ENCODE results near the gene SPI1.

Gene SPI1

DNA sequence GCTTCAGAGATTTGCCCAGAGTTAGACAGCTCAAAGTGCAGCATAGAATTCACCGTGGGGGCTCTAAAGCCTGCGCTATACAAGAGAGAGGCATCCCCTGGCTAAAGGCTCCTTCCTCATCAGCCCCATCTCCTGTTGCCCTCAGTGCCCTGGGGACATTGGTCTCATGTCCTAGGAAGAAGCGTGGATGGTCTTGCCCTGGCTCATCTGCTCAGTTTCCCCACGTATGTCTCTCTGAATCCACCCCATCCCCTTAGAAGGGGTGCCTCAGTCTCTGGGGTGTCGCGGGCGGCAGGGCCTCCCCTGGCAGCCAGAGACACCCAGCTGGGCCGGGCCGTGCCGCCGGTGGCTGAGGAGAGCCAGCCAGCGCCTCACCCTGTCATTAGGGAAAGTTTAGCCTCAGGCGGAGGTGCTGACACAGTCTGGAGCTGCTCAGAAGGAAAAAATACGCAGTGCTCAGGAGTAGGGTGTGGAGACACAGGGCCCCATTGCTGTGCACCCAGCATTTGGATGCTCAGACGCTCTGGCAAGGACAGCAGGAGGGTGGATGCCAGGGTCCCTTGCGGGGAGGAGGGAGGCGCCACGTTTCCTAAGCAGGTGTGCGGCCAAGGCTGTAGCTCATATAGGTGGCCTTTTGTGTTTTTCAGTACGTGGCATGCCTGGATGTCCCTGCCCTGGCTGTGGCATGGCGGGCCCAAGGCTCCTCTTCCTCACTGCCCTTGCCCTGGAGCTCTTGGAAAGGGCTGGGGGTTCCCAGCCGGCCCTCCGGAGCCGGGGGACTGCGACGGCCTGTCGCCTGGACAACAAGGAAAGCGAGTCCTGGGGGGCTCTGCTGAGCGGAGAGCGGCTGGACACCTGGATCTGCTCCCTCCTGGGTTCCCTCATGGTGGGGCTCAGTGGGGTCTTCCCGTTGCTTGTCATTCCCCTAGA lies 31.4 kb upstream of the SPI1 start:
- TF ChIP-seq, protein P1, sequence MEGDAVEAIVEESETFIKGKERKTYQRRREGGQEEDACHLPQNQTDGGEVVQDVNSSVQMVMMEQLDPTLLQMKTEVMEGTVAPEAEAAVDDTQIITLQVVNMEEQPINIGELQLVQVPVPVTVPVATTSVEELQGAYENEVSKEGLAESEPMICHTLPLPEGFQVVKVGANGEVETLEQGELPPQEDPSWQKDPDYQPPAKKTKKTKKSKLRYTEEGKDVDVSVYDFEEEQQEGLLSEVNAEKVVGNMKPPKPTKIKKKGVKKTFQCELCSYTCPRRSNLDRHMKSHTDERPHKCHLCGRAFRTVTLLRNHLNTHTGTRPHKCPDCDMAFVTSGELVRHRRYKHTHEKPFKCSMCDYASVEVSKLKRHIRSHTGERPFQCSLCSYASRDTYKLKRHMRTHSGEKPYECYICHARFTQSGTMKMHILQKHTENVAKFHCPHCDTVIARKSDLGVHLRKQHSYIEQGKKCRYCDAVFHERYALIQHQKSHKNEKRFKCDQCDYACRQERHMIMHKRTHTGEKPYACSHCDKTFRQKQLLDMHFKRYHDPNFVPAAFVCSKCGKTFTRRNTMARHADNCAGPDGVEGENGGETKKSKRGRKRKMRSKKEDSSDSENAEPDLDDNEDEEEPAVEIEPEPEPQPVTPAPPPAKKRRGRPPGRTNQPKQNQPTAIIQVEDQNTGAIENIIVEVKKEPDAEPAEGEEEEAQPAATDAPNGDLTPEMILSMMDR (conservative IDR thresholded peaks at IDR 0.05), result no peak
- no peak overlapping the region; the same call in 1 of the 2 replicates for H3K27ac ChIP-seq

DNA sequence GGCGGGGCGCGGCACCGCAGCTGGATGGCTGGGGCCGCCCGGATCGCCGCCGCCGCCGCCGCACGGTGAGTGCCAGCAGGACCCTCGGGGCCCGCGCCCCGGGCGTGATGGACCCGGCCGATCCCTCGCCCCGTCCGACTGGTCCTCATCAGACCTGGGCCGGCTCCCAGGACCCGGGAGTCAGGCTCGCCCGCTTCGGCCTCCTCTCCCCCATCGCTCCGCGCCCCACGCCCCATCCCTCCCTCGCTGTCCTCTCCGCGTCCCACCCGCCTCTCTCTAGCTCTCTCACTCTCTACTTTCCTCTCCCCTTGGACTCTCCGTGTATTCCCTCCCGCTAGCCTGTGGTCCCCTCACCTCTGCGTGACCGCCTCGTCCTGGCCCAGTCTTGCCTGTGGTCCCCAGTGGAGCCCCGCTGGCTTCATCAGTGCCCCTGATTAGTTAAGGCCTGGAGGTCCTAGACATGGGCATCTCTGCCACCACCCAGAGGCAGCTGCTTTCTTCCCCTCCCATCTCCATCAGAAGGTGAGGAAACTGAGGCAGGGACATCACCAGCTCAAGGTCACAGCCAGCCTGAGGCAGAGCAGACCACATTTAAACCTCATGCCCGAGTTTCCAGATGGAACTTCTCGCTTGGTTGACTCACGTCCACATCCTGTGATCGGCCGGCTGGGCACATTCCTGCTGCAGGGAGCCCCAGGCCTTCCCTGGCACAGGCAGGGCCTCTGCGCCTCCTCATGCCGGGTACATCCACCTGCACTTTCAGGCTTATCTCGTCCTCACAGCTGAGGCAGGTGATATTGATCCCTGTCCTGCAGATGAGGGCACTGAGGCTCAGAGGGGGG lies 30.5 kb upstream of the SPI1 start:
- TF ChIP-seq, protein P1 (conservative IDR thresholded peaks at IDR 0.05), result no peak
- H3K27ac ChIP-seq, result peak overlapping the region; percentile 83

DNA sequence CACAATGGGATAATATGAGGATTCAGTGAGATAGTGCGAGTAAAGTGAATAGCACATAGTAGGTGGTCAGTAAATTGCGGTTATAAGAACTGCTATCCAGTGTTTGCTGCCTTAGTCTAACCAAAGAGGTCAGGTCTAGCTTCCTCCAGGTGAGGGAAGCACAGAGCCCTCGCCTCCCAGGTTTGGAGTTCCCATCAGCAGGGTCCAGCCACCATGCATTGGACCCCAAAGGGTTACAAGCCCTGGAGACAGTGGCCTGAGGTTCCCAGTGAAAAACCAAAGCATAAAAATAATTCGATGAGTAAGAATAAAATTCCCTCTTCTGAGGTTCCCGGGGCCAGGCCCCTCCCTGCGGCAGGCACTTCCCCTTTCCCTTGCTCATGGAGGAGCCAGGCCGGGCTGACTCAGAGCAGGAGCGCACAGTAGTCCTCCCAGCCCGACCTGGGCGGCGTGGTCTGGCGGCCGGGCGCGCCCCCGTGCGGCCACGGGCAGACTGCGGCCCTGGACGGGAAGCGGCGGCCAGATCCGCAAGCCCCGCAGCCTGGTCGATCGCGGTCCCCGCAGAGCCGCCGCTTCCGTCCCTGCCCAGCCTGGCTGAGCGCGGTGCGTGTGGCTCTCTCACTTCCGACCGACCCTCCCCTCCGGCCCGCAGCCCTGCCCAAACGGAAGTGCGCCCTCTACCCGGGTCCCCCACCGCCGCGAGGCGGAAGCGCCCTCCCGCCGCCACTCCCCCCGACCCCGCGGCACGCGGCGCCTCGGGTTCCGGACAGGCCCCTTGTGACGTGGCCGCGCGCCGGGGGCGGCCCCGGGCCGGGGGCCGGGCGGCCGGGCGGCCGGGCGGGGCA lies 29.6 kb upstream of the SPI1 start, which contains the start of gene SLC39A13:
SLC39A13 (plus strand) TSS at position 845 of the 845 bp plus-strand sequence. CDS start 1,505 bp downstream, outside the sequence.
- H3K27ac ChIP-seq, result peak within 1 kb of the TSS; percentile 83
- TF ChIP-seq, protein P1 (conservative IDR thresholded peaks at IDR 0.05), result peak; percentile 83

DNA sequence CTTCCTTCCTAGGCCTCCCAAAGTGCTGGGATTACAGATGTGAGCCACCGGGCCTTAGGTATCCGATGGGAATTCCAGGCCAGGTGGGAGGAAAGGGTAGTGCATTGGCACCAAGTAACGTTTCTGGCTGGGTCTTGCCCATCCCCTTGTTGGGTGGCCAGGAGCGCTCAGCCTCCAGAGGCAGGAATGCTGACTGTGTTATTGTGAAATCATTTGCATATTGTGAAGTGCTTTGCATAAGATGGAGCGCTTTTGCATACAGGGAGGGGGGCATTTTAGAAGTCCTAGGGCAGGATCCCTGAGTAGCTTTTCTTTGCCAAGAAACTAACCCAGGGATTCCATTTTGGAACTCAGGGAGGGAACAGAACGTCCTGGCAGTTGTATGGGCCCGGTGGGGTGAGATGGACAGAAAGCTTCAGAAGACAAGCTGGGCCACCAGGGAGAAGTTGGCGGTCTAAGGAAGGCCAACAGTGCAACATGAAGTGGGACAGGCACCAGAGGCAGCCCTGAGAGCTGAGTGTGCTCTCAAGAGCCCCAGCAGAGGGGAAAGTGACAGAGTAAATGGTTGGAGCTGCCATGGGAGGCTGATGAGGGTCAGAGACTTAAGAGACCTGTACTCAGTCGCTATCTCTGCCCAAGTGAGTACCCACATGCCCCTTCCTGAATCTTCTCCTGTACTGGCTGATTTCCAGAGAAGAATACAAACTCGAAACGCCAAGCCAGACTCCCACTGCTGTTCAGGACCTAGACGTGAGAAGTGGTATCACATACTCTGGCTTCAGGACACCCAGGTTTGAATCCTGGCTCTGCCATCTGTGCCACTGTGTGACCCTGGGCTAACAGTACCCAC lies 28.8 kb upstream of the SPI1 start:
- TF ChIP-seq, protein P1 (conservative IDR thresholded peaks at IDR 0.05), result no peak
- peak overlapping the region; percentile 83 for H3K27ac ChIP-seq

DNA sequence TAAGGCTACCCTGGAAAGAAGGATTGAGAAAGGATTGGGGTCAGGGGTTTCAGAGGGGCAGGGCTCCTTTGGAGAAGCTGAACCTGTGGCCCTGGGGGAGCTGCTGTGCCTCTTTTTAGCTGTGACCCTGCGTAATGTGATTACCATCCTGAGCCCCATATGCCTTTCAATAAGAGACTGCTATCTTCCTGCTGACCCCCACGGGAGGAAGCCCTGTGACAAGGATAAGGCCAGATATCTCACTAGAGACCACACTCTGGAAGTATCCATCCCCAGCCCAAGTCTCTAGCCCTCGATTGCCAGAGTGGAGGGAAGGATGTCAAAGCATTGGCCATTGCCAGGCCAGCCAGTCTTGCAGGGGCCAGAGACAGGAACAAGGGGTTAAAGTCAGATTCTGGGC lies 25.2 kb upstream of the SPI1 start:
- H3K27ac ChIP-seq, result no peak overlapping the region
- TF ChIP-seq, protein P1 (conservative IDR thresholded peaks at IDR 0.05), result no peak

DNA sequence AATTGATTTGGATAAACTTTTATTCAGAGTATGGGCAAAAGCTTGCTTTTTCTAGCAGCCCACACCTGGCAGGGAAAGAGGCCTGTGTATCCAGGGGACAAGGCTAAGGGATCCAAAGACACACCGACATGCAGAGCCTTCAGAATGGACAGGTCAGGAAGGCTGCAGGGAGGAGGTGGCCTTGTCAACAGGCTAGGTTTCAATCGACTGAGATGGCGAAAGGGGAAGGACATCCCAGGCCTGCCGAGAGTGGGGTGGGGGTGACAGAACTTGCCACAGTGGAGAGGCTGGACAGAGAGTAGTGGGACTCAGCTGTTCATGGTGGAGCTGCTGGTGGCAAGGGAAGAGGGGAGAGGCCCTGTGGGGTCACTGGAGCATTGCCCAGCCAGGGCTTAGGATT lies 24.8 kb upstream of the SPI1 start:
- TF ChIP-seq, protein P1 (conservative IDR thresholded peaks at IDR 0.05), result no peak
- H3K27ac ChIP-seq, result no peak overlapping the region
